GM12892 (cell line): ENCODE data around the gene BAZ2B.

Experiments
- POLR2A ChIP-seq: IDR thresholded peaks from 2 replicates; pipeline ENCODE4 v1.6.1; 2011; ENCODE audit warnings: low read depth, low read length, control low read depth
- POLR2AphosphoS5 ChIP-seq: IDR thresholded peaks from 2 replicates; pipeline ENCODE4 v1.6.1; 2011; ENCODE audit warnings: low read depth, low read length, control low read depth
- TAF1 ChIP-seq: IDR thresholded peaks from 2 replicates; pipeline ENCODE4 v1.6.1; 2011; ENCODE audit warnings: low read depth, mild to moderate bottlenecking, control low read depth, low read length, borderline replicate concordance

GRCh38 chr2:159518321-159519005, 97.9 kb downstream of the BAZ2B start:
- no peak for TF ChIP-seq POLR2AphosphoS5
- TF ChIP-seq POLR2A = no peak
- no peak for TF ChIP-seq TAF1
